Activated CD8-positive, alpha-beta memory T cell treated with anti-CD3 and anti-CD28 coated beads for 24 hours (primary cell): ENCODE results near the gene MKRN2OS.

Experiments
- DNase-seq: peaks from one replicate; pipeline ENCODE4 v3.0.0-alpha.2; 2020

MKRN2OS gene

DNA sequence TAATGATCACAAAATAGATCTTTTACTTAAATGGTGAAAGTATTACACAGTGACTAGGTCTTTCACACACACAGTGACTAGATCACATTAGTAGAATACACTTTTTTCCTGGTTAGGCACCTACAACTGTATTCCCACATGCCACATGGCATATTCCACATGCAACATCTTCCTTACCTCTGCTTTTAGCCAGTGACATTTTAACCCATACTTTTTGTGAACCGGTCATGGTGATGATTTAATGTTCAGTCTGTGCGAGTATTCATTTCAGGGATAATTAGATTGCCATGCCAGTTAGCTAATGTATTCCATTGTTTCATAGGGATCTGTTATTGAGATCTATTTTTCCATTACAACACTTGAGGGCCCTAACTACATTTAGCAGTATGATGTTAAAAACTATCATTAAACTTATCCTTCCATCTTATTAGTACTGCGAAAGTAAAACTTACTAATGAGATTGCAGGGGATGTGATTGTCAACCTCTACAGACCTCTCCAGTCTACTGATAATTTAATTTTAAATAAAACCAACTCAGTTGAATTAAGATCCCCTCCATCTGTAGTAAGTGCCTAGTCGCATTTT is 32.7 kb downstream of the MKRN2OS start:
- no peak for DNase-seq

DNA sequence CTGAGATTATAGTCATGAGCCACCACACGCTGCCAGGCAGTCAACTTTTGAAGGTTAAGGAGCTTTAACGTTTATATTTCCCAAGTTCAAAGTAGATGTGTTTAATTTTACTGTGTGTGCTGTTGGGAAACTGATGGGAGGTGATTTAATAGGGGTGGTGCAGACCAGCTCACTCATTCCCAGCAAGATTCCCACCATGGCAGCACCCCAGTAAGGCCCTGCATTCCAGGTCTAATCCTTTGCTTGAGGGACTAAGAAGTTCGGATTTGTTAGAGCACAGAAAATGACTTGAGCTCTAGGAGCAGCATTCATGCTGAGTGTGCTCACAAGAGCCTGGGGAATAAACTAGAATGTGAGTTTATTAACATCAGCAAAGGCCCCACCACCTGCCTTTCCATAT is 35.8 kb downstream of the MKRN2OS start:
- no peak for DNase-seq

DNA sequence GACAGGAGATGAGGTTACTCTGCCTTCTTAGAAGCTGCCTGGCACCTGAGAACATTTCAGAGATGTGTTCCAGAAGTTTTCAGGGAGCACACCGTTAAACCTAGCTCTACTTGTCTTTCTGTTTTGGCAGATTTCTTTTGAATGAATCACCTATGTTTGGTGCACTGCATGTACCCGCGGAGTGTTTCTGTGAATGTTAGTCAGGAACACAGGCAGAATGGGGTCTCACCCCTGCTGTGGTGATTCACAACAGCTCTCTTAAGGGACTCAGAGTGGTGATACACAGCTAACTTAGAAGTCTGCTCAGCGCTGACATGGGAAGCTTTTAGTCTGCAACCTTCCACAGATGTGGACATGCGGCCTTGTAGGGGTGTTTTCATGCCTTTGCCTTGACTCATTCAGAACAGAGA is 37.0 kb downstream of the MKRN2OS start:
- DNase-seq = no peak

DNA sequence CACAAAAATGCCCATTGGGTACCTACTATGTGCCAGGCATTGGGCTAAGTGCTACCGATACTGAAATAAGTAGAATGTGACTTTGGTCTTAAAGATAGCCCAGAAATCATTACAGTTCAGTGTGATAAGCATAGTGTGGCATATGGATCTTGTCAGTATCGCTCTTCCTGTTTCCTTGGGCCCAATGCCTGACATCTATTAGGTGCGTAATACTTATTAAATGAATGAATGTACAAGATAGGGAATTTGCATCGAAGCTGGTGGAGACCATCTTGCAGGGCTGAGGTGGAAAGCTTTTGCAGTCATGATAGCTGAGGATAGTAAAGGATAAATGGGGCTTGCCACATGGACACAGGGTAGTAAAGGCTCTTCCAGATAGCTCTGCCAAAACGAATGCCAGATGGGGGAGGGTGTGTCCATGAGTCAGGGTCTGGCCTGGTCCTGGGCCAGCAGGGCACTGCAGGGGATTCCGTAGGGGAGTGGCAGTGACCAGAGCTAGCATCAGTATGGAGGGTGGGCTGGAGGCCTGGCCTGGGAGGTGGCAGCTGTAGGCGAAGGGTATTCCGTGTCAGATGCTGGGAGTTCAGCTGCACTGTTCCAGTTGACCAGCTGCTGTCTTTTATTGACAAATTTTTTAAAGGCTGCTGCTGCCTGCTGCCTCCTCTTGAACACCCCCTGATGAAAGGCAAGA is 37.6 kb downstream of the MKRN2OS start:
- no peak for DNase-seq

DNA sequence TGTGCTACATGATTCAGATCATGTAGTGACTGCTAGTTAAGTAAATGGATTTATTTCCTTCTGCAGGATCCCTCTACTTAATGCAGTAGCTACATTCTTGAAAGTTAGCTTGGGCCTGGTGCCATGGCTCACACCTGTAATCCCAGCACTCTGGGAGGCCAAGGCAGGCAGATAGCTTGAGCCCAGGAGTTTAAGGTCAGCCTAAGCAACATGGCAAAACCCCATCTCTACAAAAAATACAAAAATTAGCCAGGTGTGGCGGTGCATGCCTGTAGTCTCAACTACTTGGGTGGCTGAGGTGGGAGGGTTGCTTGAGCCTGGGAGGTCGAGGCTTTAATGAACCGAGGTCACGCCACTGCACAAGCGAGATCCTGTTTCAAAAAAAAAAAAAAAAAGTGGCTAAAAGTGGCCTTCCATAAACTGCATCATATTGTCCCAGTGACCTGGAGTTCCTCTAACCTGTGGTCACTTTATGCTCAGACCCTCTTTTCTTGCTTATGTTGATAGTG is 39.0 kb downstream of the MKRN2OS start:
- DNase-seq = no peak

DNA sequence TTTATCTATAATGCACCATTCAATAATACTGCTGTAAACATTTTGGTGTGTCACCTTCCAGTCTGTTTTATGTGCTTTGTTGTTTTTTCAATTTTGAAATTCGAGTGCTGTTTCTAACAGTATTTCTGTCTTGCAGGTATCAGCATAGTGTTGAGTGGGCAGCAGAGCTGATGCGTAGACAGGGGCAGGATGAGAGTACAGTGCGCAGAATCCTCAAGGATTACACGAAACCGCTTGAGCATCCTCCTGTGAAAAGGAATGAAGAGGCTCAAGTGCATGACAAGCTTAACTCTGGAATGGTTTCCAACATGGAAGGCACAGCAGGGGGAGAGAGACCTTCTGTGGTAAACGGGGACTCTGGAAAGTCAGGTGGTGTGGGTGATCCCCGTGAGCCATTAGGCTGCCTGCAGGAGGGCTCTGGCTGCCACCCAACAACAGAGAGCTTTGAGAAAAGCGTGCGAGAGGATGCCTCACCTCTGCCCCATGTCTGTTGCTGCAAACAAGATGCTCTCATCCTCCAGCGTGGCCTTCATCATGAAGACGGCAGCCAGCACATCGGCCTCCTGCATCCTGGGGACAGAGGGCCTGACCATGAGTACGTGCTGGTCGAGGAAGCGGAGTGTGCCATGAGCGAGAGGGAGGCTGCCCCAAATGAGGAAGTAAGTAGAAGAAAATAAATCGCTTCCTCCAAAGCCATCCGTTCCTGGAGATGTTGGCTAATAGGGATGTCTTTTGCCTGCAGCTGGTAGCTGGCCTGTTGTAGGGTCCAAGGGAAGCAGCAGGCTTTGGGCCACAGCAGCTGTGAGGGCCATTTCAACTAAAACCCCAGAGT is 42.0 kb downstream of the MKRN2OS start:
- no peak for DNase-seq

DNA sequence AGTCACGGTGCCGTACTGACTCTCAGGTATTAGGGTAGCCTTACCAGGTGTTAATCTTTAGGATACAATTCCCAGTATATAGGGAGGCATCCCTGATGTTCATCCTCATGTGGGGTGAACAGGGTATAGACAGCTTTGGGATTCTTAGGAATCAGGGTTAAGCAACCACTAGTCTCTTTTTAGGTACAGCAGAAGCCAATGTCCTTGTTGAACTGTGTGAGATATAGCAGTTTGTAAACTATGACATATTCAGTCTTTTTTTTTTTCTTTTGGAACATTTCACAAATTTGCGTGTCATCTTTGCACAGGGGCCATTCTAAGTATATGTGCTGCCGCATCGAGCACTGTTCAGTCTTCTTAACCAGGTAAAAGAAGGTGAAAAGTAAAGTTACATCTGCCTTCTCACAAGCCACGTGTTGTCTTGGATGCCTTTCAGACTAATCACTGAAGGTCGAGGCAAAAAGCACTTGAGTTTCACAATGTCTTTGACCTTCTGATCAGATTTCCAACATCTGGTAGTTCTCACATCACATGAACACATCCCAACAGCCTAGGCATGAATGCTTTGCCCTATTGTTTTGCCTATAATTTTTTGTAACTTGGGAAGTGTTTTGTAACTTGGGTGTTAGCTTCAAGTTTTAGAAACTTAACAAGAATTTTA is 43.8 kb downstream of the MKRN2OS start:
- no peak for DNase-seq

DNA sequence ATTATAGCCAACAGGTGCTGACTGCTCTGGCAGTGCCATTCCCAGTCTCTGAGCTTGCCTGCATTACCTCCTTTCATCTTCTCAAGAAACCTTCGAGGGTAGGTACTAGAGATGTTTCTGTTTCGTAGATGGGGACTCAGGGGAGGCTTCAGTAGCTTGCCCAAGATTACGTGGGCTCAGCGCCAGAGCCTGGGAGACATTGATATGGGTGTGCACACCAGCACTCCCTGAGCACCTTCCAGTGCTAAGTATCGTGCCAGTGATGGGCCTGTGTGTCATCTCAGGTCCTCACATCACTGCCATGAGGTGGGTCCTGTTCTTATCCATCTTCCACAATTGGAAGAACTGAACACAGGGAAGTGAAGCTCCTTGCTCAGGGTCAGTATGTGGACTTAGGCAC is 45.8 kb downstream of the MKRN2OS start:
- DNase-seq = no peak

DNA sequence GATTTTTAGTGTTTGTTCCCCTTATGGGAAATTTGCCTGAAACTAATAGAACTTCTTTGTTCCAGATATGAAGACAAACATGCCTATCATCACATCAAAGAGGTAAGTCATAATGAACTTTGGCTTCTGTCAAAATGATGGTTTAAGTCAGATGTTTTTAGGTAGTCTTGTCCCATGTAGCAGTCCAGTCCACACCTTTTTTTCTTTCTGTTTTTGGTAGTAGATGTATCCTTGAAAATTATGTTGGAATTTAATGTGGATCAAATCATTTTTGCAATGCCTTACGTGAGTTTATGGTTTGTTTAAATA is 48.9 kb downstream of the MKRN2OS start:
- DNase-seq = no peak

DNA sequence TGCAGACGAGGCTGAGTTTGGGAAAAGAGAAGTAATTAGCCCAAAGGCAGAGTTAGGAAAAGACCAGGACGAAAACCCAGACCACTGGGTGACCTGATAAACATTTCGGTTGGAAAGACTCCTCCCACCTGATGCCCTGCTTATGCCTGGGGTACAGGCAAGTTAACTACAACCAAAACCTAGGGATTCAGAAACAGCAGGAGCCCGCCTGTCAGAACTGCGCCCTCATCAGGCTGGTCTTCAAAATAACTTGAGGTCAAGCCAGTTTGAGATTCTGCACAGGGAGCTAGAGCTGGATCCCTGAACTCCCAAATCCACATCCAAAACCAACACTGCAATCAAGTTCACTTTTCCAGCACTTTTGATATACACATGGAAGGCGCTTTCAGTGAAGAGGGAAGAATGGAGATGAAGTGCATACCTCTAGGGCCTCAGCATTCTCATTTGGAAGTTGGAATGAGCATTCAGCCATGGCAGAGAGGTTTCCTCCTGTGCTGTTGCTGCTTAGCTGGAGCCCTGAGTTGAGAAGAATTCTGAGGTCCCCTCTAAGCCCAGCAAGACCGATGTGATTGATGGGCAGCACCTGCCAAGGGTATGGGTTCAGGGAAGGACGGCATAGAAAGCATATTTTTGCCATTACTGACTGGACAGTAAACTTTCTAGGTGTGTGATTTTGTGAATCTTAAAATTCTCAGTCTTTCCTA is 49.4 kb downstream of the MKRN2OS start:
- DNase-seq = no peak

DNA sequence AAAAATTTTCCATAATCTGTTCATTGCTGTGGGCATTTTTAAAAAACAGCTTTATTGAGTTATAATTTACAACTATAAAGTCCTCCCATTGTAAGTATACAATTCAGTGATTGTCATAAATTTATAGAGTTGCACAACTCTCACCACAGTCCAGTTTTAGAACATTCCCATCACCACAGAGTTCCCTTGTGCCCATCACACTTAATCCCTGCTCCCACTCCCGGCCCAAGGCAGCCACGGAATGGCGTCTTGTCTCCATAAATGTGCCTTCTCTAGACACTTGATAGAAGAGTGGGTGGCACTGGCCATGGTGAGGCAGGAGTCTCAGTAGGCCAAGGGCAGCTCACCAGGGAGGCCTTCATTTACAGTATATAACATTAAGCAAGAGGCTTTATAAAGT is 54.8 kb downstream of the MKRN2OS start:
- no peak for DNase-seq

DNA sequence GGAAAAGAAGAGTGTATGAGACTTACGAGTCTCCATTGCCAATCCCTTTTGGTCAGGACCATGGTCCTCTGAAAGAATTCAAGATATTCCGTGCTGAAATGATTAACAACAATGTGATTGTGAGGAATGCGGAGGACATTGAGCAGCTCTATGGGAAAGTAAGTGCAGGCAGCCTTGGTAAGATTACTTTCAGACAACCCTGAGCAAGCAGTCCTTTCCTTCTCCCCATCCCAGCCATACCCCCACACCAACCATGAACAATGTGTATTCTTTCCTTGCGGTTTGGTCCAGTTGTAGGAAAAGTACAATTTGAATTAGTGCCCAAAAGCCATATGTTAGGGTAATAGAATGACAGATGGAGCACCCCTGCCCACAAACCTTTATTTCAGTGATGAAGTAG is 55.5 kb downstream of the MKRN2OS start:
- no peak for DNase-seq
